ENCODE results near the gene SLC35A4.

SLC35A4 gene, protein sequence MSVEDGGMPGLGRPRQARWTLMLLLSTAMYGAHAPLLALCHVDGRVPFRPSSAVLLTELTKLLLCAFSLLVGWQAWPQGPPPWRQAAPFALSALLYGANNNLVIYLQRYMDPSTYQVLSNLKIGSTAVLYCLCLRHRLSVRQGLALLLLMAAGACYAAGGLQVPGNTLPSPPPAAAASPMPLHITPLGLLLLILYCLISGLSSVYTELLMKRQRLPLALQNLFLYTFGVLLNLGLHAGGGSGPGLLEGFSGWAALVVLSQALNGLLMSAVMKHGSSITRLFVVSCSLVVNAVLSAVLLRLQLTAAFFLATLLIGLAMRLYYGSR

DNA sequence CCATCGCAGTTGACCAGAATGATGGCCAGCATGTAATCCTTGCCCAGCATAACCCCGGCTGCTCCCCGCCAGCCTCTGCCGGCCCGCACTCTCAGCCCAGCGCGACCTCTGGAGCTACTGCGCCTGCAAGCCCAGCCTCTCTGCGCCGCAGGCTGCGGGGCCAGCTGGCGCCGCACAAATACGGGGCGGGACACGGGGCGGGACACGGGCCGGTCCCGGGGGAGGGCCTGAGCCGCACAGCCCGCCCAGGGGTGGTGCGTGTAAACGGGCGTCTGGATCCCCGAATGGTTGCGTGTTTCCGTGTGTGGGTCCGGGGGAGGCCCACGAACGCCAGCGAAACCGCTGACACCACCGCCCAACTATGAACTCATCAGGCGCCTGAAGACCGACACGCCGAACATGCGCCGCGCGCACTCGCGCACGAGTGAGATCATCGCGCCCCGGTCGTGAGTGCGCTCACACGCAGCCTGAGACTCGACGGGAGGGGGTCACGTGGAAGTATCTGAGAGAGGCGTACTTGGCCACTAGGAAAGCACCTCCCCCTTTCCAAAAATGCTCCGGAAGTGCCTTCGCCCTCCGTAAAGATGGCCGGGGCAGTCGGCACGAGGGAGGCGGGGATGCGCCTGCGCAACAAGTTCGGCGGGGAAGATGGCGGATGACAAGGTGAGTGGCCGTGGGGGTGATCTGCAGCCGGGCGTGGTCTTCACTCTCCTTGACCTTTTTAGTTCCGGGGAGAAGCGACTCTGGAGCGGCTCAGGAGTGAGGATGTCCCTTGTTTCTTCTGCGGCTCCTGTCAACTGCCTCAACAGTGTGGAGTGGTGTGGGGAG is at the start of gene SLC35A4, which contains the start of gene APBB3:
TSS of gene SLC35A4 (plus strand) at position 633 of the 828 bp plus-strand sequence. CDS start 2,342 bp downstream, outside the sequence.
TSS of gene APBB3 (minus strand) at position 403 of the 828 bp plus-strand sequence. CDS start at position 50, 353 bp downstream.
- DNase-seq = peak; percentile 91

DNA sequence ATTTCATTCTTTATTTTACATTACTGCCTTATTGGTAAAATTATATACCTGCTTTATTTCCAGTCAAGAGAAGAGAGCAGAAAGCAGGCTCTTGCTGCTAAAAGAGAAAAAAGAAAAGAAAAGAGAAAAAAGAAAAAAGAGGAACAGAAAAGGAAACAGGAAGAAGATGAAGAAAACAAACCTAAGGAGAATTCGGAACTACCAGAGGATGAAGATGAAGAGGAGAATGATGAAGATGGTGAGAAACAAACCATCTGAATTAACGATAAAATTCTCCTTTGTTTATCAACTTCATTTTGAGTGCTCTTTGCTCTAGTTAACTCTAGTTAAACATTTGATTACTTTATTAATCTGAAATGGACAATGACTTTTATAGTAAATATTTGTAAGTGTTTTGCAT is 40.6 kb upstream of the SLC35A4 start:
- DNase-seq = no peak

DNA sequence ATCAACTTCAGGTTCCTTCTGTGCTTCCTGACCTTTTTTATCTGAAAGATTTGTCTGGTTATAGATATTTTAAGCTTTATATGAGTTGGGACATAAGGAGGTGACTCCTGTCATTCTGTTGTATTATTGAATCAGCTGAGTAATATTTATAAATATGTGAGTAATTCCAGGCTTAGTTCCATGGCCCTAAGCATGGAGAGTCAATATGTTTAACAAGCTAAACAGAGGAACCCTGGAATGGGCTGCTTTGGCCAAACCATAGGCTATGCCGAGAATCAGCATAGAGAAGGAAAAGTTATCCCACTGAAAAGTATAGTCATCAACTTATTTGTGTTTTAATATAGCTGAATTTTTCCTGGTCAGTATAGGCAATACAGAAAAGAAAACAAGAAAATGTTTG is 24.4 kb upstream of the SLC35A4 start:
- no peak for DNase-seq

DNA sequence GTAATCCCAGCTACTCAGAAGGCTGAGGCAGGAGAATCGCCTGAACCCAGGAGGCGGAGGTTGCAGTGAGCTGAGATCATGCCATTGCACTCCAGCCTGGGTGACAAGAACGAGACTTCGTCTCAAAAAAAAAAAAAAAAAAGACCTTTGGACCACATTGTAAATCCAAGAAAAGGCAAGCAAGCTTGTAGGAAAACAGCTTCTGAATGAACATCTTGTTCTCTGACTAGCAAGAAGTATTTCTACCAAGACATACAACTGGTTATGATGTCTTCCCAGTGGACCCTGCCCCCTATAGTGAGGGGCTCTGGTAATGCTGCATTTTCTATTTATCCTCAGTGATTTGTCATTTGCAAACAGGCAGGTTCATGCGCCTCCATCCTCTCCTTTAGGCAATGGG is 21.7 kb upstream of the SLC35A4 start:
- DNase-seq = no peak

DNA sequence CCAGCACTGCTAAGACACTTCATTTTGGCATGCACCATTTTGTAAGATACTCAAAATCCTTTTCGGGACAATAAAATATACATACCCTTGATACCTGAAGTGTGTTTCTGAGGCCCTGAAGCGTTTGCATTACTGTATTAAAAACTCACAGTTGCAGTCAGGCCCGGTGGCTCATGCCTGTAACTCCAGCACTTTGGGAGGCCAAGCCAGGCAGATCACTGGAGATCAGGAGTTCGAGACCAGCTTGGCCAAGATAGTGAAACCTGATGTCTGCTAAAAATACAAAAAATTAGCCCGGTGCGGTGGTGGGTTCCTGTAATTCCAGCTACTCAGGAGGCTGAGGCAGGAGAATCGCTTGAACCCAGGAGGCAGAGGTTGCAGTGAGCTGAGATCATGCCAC is 19.6 kb upstream of the SLC35A4 start:
- DNase-seq = no peak

DNA sequence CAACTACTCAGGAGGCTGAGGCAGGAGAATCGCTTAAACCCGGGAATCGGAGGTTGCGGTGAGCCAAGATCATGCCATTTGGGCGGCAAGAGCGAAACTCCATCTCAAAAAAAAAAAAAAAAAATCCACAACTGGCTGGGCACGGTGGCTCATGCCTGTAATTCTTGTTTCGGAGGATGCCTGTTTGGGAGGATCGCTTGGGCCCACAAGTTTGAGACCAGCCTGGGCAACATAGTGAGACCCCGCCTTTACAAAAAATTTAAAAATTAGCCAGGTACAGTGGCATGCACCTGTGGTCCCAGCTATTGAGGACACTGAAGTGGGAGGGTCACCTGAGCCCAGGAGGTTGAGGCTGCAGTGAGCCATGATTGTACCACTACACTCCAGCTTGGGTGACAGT is 19.0 kb upstream of the SLC35A4 start:
- DNase-seq = no peak

DNA sequence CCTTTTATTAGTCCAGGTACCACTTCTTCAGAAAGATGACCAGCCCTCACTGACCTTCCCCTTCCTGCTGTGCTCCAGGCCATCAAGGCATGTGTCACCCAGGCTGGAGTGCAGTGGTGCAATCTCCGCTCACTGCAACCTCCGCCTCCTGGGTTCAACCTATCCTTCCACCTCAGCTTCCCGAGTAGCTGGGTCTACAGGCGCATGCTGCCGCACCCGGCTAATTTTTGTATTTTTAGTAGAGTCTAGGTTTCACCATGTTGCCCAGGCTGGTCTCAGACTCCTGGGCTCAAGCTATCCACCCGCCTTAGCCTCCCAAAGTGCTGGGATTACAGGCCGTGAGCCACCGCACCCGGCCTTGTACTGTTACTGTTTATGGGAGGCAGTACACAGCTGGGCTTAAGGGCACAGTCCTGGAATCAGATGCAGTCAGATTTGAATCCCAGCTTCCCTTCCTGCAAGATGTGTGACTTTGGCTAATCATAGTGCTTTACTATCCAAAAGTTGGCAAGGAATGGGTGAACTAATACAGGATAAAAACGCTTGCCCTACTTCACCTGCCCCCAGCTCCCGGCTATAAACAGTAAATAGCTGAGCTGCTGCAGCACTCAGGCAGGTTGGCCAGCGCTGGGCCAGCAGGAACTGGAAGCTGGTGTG is 17.6 kb upstream of the SLC35A4 start:
- no peak for DNase-seq

DNA sequence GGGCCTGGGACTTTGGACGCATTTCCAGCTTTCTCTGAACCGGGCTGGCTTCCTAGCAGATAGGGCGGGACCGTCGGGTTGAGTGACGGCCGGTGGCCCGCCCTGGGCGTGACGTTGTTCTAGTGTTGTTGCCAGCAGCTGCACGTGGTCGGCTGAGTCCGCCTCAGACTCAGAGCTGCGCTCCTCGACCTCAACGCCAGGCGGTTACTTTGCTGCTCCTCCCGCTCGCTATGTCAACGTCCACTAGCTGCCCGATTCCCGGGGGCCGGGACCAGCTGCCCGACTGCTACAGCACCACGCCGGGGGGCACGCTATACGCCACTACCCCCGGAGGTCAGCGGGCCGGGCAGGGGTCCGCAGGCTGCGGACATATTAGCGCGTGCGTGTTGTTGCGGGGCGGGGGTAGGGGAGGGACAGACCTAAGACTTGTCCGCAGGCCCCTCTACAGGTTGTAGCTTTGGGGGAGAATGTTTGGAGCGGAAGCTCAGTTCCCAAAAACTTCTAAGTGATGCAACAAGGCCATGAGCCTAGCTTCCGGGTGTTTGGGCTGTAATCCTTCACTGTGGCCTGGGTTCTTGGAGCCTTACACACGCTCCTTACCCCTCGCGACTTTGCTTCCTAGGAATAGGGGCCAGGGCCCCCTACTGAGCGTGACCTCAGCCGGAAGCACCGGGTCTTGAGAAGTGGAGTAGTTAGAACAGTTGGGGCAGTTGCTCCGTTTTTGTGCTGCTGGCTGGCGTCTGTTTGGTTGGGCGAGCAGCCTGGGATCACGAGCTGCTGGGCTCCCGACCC is 16.9 kb upstream of the SLC35A4 start, which contains the start of gene EIF4EBP3:
TSS of gene EIF4EBP3 (plus strand) at position 155 of the 792 bp plus-strand sequence. CDS start at position 231, 76 bp downstream.
- peak; percentile 82 for DNase-seq

DNA sequence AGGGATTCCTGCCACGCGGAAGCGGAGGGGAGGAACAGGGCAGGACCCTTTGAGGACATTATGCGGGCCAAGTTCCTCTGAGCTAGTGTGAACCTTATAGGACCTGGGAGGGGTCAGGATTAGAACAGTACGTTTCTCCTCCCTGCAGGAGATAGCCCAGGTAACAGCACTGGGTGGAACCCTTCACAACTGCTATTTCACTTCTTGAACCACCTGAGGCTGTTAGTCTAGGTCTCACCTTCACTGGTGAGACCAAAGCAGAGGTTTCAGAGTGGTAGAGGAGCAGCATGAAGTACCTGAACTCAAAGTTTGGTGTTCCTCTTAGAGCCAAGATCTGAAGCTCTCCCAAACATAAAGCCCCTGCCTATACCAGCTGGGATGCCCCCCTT is 16.3 kb upstream of the SLC35A4 start:
- DNase-seq = no peak

DNA sequence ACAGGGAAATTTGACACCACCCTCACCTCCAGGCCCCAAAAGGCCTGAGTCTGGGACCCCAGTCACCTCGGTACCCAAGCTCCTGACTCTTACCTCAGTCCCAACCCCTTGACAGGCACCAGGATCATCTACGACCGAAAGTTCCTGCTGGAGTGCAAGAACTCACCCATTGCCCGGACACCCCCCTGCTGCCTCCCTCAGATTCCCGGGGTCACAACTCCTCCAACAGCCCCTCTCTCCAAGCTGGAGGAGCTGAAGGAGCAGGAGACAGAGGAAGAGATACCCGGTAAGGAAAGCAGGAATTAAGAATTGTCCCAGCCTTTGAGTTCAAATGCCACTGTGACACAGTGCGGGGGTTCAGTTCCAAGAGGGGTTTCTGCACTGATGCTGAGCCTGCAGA is 15.8 kb upstream of the SLC35A4 start:
- DNase-seq = no peak

DNA sequence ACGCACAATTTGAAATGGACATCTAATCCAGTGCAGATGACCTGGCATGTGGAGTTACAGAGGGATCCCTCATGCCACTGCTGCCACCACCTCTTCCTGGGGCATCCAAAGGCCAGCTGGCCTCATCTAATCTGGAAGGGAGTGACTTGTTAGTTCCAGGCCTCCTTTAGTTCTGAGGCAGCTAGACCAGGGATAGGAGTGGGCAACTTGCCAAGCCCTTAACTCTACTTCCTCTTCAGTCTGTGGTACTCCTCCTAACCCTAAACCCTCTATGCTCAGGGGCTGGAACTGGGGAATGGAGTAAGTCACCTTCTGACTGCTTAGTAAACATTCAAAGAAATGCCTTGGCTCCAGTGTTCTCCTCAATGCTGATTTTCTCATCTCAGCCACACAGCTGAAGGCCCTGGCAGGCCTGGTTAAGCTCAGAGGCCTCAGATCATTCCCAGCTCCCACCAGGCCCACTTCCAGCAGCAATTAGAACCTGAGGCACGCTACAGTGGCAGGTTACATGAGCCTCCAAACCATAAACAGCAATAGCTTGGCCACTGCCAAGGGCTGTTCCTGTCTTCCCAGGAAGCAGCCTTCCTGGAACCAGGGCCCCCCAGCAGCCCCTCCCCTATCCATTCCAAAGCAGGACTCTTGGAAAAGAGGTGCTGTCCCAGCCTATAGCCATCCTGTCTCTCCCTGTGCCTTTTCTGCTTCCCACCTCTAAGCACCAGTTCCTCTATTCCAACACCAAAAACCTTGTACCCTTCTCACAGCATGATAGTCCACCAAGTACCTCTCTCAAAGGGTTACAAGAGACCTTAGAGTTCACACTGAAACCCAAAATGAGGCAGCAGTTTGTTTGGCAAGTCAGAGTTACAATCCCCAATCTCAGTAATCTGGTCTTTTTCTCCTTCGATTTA is 15.1 kb upstream of the SLC35A4 start:
- DNase-seq = no peak

DNA sequence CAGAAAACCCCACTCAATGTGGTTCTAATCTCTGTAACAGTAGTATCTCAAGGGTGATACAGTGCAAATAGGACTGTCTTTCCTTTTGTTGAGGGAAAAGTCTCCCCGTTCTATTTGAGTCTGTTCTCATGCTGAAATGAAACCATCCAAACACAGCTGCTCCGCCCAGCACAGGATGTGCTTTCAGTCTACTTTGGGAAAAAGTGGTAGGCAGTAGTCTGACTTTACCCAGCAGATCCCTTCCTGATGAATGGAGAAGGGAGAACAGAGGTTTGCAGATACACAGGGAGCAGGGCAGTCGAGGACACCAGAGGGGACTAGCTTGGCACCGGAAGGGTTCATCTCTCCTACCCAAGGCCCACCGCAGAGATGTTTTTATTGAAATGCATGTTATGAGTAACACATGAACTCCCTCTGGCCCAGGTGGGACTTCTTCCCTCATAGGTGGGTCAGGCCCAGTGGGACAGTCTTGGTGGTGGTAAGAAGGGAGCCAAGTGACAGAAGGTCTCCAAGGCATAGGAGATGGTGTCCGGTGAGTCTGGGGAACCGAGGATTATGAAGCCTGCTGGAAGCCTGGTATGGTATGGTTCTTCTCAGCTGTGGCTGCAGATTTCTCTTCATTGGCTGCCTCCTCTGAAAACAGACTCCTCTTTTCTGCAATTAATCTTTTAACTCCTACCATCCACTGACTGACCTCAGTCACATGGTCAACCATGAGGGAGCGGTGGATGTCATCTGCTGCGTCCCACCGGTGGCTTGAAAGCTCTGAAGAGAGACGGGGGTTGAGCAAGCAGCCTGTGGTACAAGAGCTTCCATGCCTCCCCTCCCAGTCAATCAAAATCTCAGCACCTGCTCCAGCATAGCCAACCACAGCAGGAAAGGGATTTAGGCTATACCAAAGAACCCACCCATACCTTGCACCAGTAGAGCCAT is 14.2 kb upstream of the SLC35A4 start:
- DNase-seq = no peak

DNA sequence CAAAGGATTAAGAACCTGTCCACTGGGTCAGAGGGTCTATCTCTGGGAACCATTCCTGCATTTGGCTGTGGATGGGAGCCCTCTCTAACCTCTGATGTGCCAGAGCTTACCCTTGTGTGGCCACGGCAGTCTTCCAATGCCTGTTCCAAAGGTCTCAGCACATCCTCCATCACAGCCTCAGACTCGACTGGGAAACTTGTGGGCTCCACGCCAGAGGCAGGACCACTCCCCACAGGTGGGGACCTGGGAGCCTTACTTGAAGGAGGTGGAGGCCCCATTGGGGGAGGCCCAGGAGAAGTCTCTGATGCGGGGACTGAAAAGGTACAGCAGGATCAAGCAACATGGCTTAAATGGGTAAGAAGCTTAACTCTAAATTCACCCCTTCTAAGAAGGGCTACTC is 12.8 kb upstream of the SLC35A4 start:
- no peak for DNase-seq

DNA sequence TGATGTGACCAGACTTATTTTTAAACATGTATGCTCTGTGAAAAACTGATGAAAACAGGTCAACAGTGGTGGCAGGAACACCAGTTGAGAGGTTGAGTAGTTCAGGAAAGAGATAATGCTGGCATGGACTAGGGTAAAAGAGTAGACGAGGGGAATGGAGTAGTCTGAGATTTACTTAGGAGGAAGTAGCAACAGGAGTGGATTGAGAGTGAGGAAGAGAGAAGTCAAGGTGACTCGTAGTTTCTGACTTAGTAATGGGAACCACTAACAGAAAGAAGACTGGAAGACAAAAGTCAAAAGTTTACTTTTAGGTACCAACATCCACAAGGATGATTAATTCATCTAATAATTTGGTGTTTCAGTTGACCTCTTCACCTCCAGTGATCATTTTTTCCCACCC is 11.0 kb upstream of the SLC35A4 start:
- DNase-seq = no peak

DNA sequence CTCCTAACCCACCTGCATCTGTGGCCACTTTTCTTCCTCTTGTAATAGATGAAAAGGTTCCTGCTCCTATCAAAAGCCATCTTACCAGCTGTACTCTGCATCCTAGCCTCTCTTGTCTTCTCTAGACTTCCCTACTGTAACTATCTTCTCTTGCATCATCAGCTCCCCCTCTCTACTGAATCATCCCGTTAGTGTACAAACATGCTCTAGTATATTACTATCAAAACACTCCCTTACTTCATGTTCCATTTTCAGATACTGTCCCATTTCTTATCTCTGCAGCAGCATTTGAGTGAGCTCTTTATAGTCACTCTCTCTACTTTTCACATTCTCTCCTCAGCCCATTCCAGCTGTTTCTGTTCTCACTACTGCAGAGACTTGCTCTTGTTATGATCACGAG is 10.2 kb upstream of the SLC35A4 start:
- no peak for DNase-seq

DNA sequence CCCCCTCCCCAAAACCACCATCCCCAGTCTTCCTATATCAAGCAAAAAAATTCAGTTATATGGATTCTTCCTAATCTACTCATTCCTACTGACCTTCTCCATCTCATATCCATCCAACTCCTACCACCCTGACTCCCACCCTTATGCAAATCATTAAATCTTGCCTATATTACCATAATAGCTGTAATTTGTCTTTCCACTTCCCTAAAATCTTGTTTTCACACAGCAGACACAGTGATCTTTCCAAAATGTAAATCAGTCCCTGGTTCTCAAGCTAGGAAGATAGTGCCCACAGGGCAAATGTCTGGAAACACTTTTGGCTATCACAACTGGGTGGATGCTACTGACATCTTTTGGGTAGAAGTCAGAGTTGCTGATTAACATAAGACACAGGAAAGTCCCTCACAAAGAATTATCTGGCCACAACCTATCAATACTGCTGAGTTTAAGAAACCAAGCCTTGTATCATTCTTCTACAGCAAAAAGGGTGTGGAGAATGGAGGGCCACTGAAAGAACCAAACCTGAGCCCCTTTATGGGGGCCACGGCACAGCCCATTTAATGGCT is 8.8 kb upstream of the SLC35A4 start:
- DNase-seq = no peak

DNA sequence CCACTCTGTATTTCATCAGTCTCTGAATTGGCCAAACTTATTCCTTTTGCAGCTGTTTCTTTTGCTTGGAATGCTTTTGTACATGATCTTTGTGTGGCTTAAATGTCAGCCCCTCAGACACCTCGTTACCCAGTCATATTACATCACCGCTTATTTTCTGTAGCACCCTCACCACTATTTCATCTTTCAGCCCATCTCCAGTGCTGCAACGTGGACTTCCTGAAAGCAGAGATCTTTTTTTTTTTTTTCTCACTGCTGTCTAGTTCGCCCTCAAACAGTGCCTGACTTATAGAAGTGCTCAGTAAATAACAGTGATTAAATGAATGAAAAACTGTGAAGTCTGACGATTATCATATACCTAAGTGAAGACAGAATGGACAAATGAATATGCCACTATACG is 8.2 kb upstream of the SLC35A4 start:
- peak; percentile 3 for DNase-seq

DNA sequence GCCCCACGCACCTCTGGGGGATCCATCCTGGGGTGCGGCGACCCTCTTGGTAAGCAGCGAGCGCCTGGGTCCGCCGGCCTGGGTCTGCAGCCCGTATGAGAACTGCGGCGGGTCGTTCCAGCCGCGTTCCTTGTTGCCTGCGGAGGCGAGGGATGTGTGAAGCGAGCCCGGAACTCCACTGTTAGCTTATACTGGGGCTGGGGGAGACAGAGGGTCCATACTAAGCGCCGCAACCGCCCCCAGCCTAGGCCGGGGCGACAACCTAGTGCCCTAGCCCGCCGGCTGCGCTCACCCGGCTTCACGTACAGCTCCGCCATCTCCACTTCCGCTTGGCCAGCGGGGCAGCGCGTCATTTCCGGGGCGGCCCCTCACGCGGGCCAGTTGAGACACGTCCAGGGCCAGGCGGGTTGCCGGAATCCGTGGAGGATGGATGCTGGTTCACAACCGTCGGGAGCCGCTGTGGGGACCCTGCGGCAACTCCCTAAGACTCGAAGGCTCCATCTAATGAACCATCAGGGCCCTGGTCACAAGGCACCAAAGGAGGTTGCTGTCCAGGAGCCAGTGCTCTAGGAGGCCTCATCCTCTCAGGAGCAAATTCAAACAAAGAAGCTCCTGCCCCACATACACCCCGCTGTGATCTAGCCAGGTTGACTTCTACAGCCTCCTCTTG is 7.4 kb upstream of the SLC35A4 start, which contains the start of gene SRA1:
TSS of gene SRA1 (minus strand) at position 338 of the 670 bp plus-strand sequence. CDS start at position 317, 21 bp downstream.
- DNase-seq = peak; percentile 79

DNA sequence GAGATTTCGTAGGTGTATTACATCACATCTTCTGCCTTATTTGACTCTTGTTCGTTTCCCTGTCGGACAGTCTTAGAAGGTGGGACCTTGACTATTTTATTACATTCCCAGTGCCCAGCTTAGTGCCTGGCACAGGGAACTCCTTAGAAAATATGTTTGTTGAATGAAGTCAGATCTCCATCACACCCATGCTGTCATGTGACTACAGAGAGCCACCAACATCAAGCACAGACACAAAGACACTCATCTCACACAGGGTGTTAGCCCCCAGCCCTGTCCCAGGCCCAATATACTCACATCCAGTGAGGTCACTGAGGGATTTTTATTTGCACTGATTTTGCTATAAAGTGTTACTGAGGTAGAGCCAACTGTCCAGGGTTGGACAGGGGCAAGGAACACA is 6.7 kb upstream of the SLC35A4 start:
- no peak for DNase-seq
